ENCODE data around the gene XPO1. TPM values are rescaled to one million over a fixed set of nuclear protein-coding genes. Genes with fewer than 3 reads are reported as not detected.
"Not testable (repeated sequence)": the region's sequence is repeated elsewhere in the genome, so short reads cannot be mapped to it uniquely, and the experiment has no call there.

Gene XPO1
- total RNA-seq, 1 donor from 2014 or later = 47.9 TPM

GRCh38 chr2:61456070-61456745 is 81.9 kb downstream of the XPO1 start:
- H3K27ac ChIP-seq = no peak overlapping the region
- no peak for TF ChIP-seq CTCF (IDR thresholded peaks at IDR 0.05)
- DNase-seq (ENCODE audit: low spot score in 2 of 2) = no peak
- H3K4me3 ChIP-seq = no peak overlapping the region
- no peaks in the 10 kb centered on the region for H3K27me3 ChIP-seq
- peaks cover 0 to 6% of the 10 kb centered on the region in 2 donors for H3K4me1 ChIP-seq
- no peaks in the 10 kb centered on the region for H3K9me3 ChIP-seq
- intact Hi-C loops (cut with DNase I) = no loop called here
- no peaks in the 10 kb centered on the region for H3K36me3 ChIP-seq

- H3K9me3 ChIP-seq; intact Hi-C loops (cut with DNase I); H3K4me3 ChIP-seq; H3K4me1 ChIP-seq; H3K27ac ChIP-seq; DNase-seq (ENCODE audit: low spot score in 2 of 2); H3K27me3 ChIP-seq; H3K36me3 ChIP-seq: not testable (repeated sequence)
Measured at GRCh38 chr2:61454972-61455371, 83.2 kb downstream of the XPO1 start.

GRCh38 chr2:61454383-61454782 is 83.8 kb downstream of the XPO1 start:
- no peaks in the 10 kb centered on the region for H3K9me3 ChIP-seq
- intact Hi-C loops (cut with DNase I) = no loop called here
- H3K27ac ChIP-seq = no peak overlapping the region
- no peak for TF ChIP-seq CTCF (IDR thresholded peaks at IDR 0.05)
- no peak for DNase-seq (ENCODE audit: low spot score in 2 of 2)
- H3K36me3 ChIP-seq = no peaks in the 10 kb centered on the region
- H3K4me1 ChIP-seq = peaks cover 0 to 2% of the 10 kb centered on the region in 2 donors
- H3K4me3 ChIP-seq = no peak overlapping the region
- no peaks in the 10 kb centered on the region for H3K27me3 ChIP-seq

GRCh38 chr2:61452392-61452791 is 85.8 kb downstream of the XPO1 start:
- intact Hi-C loops (cut with DNase I) = no loop called here
- no peaks in the 10 kb centered on the region for H3K9me3 ChIP-seq
- no peaks in the 10 kb centered on the region for H3K27me3 ChIP-seq
- H3K4me3 ChIP-seq = no peak overlapping the region
- H3K4me1 ChIP-seq = peaks cover 0 to 2% of the 10 kb centered on the region in 2 donors
- H3K36me3 ChIP-seq = no peaks in the 10 kb centered on the region
- TF ChIP-seq CTCF (IDR thresholded peaks at IDR 0.05) = no peak
- DNase-seq (ENCODE audit: low spot score in 2 of 2) = no peak
- no peak overlapping the region for H3K27ac ChIP-seq

- H3K27me3 ChIP-seq = no peaks in the 10 kb centered on the region
- no peak overlapping the region for H3K4me3 ChIP-seq
- peaks cover 0 to 2% of the 10 kb centered on the region in 2 donors for H3K4me1 ChIP-seq
- intact Hi-C loops (cut with DNase I) = no loop called here
- H3K9me3 ChIP-seq = no peaks in the 10 kb centered on the region
- TF ChIP-seq CTCF (IDR thresholded peaks at IDR 0.05) = no peak
- no peak for DNase-seq (ENCODE audit: low spot score in 2 of 2)
- no peak overlapping the region for H3K27ac ChIP-seq
- H3K36me3 ChIP-seq = no peaks in the 10 kb centered on the region
Measured at GRCh38 chr2:61451178-61451577, 87.0 kb downstream of the XPO1 start.

- TF ChIP-seq CTCF (IDR thresholded peaks at IDR 0.05) = no peak
- Histone ChIP-seq H3K4me3 (no peak overlapping the region), H3K27me3 (no peaks in the 10 kb centered on the region), H3K9me3 (no peaks in the 10 kb centered on the region), H3K27ac (no peak overlapping the region), H3K36me3 (no peaks in the 10 kb centered on the region), H3K4me1 (peaks cover 0 to 6% of the 10 kb centered on the region in 2 donors)
- DNase-seq (ENCODE audit: low spot score in 2 of 2) = no peak
- intact Hi-C loops (cut with DNase I) = no loop called here
Measured at GRCh38 chr2:61450144-61450543, 88.0 kb downstream of the XPO1 start.
